Glutamatergic neuron (in vitro differentiated cells): ENCODE results near the gene DHX30. TPM values are rescaled to one million over a fixed set of nuclear protein-coding genes. Genes with fewer than 3 reads are reported as not detected.
"Not testable (repeated sequence)": the region's sequence is repeated elsewhere in the genome, so short reads cannot be mapped to it uniquely, and the experiment has no call there.

Source experiments
- DNase-seq: peaks from one replicate; pipeline ENCODE4 v3.0.0; 2022
- H3K27ac Mint-ChIP-seq: one replicate; pipeline ENCODE4 v1.8.0; 2020; ENCODE audit warnings: mild to moderate bottlenecking, mixed read lengths, inconsistent platforms; ENCODE audit not compliant: unreplicated experiment
- H3K27me3 Mint-ChIP-seq: one replicate; pipeline ENCODE4 v1.8.0; 2020; ENCODE audit warnings: mild to moderate bottlenecking, moderate library complexity, mixed read lengths, inconsistent platforms; ENCODE audit not compliant: unreplicated experiment
- H3K36me3 Mint-ChIP-seq: one replicate; pipeline ENCODE4 v1.8.0; 2020; ENCODE audit warnings: mild to moderate bottlenecking, mixed read lengths, inconsistent platforms; ENCODE audit not compliant: unreplicated experiment
- H3K4me1 Mint-ChIP-seq: one replicate; pipeline ENCODE4 v1.8.0; 2020; ENCODE audit warnings: mild to moderate bottlenecking, low read depth, mixed read lengths, inconsistent platforms; ENCODE audit not compliant: unreplicated experiment
- H3K4me3 Mint-ChIP-seq: one replicate; pipeline ENCODE4 v1.8.0; 2020; ENCODE audit warnings: mild to moderate bottlenecking, mixed read lengths, inconsistent platforms; ENCODE audit not compliant: unreplicated experiment
- H3K9me3 Mint-ChIP-seq: one replicate; pipeline ENCODE4 v1.8.0; 2020; ENCODE audit warnings: mild to moderate bottlenecking, moderate library complexity, mixed read lengths, inconsistent platforms; ENCODE audit not compliant: unreplicated experiment
- CTCF ChIP-seq: fragments of 200-600 bp; sonication (generic); IDR thresholded peaks from one replicate; pipeline ENCODE4 v1.5.0; 2021; ENCODE audit not compliant: partially characterized antibody, unreplicated experiment
- long read RNA-seq: library from polyadenylated mRNA; unstranded; transcript quantifications from one replicate; pipeline ENCODE4 v2.0.0, GENCODE V29; 2020; ENCODE audit not compliant: unreplicated experiment
- total RNA-seq: library from RNA; stranded (reverse); fragmentation: NEBNext Ultra II Directional; extraction: Animal tissue kit (Norgen Biotek cat#: 25700); gene quantifications from one replicate; pipeline ENCODE4 v1.2.1, GENCODE V29; 2021; ENCODE audit not compliant: unreplicated experiment

Gene DHX30
- total RNA-seq: 116 TPM
- long read RNA-seq, full-length matches to known transcripts: 16 of 28 reads
- long read RNA-seq, partial matches to known transcripts: 7 of 28 reads
- long read RNA-seq, other reads (novel, unspliced or antisense): 5 of 28 reads

- Mint-ChIP-seq H3K4me3 (peak within 1 kb of the TSS; percentile 98), H3K27me3 (peaks cover 6% of the 10 kb centered on the region), H3K4me1 (peaks cover 11% of the 10 kb centered on the region), H3K27ac (peak within 1 kb of the TSS; percentile 100), H3K36me3 (no peaks in the 10 kb centered on the region), H3K9me3 (peaks cover 10% of the 10 kb centered on the region)
- DNase-seq: peak; percentile 89
- TF ChIP-seq CTCF: no peak
Observed at GRCh38 chr3:47802734-47803479, at the start of gene DHX30. DHX30 (plus strand) TSS chr3:47803138; CDS start chr3:47810684, 7,546 bp downstream.

GRCh38 chr3:47758261-47759025 lies 44.5 kb upstream of the DHX30 start:
- no peak overlapping the region for H3K27ac Mint-ChIP-seq
- DNase-seq: no peak
- H3K9me3 Mint-ChIP-seq: peaks cover 2% of the 10 kb centered on the region
- no peak overlapping the region for H3K4me3 Mint-ChIP-seq
- H3K27me3 Mint-ChIP-seq: no peaks in the 10 kb centered on the region
- H3K4me1 Mint-ChIP-seq: no peaks in the 10 kb centered on the region
- no peaks in the 10 kb centered on the region for H3K36me3 Mint-ChIP-seq
- no peak for TF ChIP-seq CTCF

GRCh38 chr3:47760207-47760606 lies 42.7 kb upstream of the DHX30 start:
- not testable (repeated sequence) for H3K27ac Mint-ChIP-seq, H3K9me3 Mint-ChIP-seq, H3K4me1 Mint-ChIP-seq, DNase-seq, H3K27me3 Mint-ChIP-seq, H3K36me3 Mint-ChIP-seq, H3K4me3 Mint-ChIP-seq

- TF ChIP-seq CTCF: no peak
- Mint-ChIP-seq H3K27me3 (no peaks in the 10 kb centered on the region), H3K36me3 (no peaks in the 10 kb centered on the region), H3K4me3 (no peak overlapping the region), H3K9me3 (no peaks in the 10 kb centered on the region), H3K4me1 (no peaks in the 10 kb centered on the region), H3K27ac (no peak overlapping the region)
- DNase-seq: no peak
Observed at GRCh38 chr3:47761046-47761445, 41.9 kb upstream of the DHX30 start.

- H3K9me3 Mint-ChIP-seq: no peaks in the 10 kb centered on the region
- H3K27me3 Mint-ChIP-seq: no peaks in the 10 kb centered on the region
- no peaks in the 10 kb centered on the region for H3K4me1 Mint-ChIP-seq
- no peak overlapping the region for H3K4me3 Mint-ChIP-seq
- H3K36me3 Mint-ChIP-seq: no peaks in the 10 kb centered on the region
- no peak for DNase-seq
- H3K27ac Mint-ChIP-seq: no peak overlapping the region
- no peak for TF ChIP-seq CTCF
Observed at GRCh38 chr3:47762233-47762632, 40.7 kb upstream of the DHX30 start.
